GM18951 (cell line): Measurements from ENCODE around the gene KLF16.

Experiments used
- POLR2A ChIP-seq: IDR thresholded peaks from 4 replicates; pipeline ENCODE4 v1.6.1; 2011; ENCODE audit warnings: mild to moderate bottlenecking; ENCODE audit not compliant: insufficient read length, insufficient read depth; ENCODE audit errors: extremely low read depth
- in situ Hi-C: fragments of 300-500 bp; cut with MboI; formaldehyde crosslinking; loops from one replicate; pipeline ENCODE4 v1.12.0; 2022; ENCODE audit warnings: low sequenced_read_pairs, mixed read lengths, inconsistent platforms; ENCODE audit not compliant: unreplicated experiment

KLF16 gene

DNA sequence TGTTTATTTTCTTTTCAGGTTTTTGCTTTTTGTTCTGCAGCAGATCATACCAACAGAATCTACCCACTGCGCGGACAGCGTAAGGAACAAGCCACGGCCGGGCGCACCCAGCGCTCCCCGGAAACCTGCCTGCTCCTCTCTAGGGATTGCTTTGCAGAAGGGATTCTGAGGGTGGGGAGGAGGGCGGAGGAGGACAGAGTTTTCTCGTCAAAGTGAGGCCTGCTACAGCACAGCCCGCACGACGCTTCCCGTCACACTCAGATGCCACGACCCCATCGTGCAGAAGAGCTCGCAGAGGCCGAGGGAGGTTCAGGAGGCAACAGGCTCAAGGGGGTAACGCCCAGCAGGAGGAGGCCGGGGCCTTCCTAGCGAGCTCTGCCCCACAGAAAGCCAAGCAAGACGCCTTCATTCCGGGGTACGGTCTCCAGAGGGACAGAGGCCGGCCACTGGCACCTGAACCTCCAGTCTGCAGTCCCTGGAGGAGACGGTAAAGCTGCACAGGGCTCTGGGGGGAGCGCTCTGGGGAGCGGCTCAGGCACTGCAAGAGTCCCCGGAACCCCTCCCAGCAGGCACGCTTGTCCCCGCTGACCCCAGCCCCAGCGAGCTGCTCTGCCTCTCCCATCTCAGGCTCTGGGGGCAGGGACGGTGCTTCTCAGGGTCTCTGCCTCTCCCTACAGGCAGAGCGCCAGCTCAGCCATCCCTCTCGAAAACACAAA lies 22.0 kb downstream of the KLF16 start:
- no peak for TF ChIP-seq POLR2A
- in situ Hi-C loops: no loop called here

DNA sequence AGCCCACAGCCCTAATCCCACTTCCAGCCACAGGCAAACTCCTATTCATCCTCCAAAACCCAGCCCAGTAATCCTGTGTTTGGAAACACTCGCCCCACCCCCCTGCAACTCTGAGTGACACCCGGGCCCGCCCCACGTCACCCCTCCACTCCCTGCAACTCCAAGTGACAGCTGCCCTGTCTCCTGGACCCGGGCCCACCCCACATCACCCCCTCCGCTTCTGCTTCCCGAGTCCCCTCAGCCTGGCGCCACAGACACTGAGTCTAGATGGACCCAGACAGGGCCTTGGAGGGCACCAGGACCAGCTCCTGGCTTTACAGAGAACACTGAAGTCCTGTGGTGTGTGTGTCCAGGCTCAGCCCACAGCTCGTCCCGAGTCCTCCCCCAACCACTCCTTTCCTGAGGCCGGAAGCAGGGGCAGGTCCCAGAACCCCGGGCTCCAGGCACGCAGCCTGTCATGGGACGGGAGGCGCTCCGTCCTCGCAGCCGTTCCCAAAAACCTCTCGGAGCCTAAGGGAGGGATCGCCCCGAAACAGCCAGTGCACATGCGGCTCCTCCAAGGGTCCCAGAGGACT lies 22.8 kb downstream of the KLF16 start:
- in situ Hi-C loops: no loop called here
- no peak for TF ChIP-seq POLR2A

DNA sequence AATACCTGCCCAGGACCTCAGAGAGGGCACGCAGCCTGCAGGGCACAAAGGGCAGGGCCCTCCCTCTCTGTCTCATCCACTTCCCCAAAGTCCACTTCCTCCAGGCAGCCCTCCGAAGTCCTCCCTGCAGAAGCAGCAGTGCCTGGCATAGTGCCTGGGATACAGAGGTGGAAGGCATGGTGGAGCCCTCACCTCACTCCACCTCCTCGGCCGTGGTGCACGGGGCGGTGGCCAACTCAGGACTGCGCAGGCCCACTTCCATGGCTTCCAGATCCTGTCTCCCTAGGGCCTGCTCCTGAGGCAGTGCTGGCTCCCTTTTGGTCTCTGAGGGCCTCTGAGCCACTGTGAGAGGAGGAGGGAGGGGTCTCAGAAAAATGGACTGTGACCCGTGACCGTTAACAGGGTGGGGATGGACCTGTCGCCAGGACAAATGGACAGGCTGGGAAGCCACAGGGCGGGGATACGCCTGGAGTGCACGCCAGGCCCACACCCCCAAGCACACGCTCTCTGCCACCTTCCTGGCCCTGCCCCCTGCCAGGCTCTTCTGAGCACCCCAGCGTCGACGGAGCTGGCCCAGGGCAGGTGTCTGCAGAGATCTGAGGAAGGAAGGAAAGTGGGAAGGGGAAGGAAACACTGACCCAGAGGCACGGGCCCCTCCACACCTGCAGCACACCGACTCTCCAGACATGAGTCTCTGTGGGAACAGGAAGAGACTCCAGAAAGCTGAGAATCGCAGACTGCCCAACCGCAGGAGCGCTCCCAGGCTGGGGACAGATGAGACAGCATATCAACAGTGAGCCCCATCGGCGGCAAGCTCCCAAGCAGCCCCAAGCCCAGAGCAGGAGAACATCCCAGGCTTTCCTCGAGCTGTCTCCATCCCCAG lies 23.5 kb downstream of the KLF16 start:
- in situ Hi-C loops: no loop called here
- TF ChIP-seq POLR2A: no peak

DNA sequence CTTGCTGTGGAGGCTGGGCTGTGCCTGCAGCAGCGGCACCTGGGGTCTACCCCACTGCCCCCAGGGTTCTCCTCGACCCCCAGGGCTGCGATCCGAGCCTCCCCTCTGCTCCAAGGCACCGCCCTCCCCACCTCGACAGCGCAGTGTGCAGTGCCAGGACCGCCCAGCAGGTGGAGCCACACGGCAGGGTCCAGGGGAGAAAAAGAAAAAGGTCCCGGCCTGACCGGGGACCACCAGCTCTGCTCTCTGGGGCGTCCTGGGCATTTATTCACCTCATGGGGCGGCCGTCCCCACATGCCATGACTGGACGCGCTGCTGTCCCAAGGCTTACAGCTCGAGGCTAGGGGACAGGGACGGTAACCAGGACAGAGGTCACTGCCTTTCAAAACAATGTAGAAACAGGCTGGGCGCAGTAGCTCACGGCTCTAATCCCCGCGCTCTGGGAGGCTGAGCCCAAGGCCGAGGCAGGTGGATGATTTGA lies 25.7 kb downstream of the KLF16 start:
- in situ Hi-C loops: no loop called here
- TF ChIP-seq POLR2A: no peak

DNA sequence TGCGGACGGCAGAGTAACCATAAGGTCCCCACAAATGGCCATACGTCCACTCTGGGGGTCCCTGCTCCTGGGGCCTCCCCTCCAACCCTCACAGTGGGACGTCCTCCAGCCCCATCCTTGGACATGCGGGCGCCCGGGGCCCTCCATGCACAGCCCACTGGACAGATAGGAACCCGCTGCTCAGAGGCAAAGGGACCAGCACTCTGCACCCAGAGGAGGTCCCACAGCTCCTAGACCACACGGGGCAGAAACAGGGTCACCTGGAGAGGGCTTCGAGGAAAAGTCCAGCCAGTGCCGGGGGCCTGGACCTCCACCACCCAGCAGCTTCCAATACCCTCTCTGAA lies 26.2 kb downstream of the KLF16 start:
- in situ Hi-C loops: no loop called here
- no peak for TF ChIP-seq POLR2A

DNA sequence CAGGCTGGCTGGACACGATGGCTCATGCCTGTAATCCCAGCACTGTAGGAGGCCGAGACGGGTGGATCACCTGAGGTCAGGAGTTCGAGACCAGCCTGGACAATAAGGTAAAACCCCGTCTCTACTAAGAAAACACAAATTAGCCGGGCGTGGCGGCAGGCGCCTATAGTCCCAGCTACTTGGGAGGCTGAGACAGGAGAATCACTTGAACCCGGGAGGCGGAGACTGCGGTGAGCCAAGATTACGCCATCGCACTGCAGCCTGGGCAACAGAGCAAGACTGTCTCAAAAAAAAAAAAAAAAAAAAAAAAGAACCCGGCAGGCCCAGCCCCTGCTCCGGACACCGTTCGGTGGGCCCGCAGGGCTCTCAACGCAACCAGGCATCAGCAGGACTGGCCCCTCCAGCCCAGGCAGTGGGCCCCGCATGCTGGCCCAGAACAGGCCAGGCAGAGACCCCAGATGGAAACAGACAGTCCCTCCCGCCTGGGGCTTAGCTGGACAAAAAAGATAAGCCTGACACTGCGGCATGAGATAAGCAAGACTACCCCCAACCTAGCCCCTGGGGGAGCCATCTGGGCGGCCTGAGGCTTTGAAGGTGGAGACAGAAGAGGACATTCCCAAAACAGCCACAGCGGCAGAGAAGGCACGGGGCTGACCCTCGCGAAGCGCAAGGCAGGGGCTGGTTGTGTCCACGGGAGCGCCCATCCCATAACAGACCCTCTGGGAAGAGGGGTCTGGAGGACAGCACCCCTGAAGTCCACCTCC lies 26.7 kb downstream of the KLF16 start:
- in situ Hi-C loops: no loop called here
- TF ChIP-seq POLR2A: no peak

DNA sequence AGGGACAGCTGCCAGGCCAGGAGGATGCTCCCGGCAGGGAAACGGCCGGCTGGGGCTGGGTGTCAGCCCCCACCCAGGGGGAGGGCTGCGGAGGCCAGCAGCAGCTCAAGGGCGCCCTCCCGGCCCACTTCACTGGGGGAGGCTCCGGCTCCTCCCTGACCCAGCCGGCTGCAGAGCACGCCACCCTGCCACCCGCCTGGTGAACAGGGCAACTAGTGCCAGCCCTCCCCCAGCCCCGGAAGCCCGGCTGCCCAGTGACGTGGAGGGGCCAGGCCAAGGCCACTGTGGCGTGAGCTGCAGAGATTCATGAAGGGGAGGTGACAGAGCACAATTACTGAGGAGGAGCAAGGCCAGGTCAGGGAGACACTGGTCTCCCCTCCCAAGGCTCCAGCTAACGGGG lies 29.8 kb downstream of the KLF16 start:
- in situ Hi-C loops: no loop called here
- TF ChIP-seq POLR2A: no peak

DNA sequence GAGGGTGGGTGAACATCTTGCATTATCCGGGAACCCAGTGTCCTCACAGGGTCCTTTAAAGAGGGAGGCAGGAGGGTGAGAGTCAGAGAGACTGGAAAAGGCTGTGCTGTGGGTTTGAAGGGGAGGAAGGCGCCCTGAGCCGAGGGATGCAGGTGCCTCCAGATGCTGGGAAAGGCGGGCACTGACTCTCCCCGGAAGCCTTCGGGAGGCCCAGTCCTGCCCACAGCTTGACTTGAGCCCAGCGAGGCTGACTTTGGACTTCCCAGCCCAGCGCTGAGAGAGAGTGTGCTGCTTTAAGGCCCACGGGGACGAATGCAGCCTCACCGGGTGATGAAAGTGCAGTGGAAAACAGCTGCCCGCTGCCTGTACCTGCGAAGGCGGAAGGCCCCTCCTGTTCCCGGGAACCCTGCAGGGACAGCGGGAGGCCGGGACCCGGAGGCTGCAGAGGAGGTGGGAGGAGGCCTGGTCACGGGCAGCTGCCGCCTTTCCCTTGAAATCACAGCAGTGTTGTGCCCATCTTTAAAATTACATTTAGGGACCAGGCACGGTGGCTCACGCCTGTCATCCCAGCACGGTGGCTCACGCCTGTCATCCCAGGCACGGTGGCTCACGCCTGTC lies 31.2 kb downstream of the KLF16 start:
- in situ Hi-C loops: no loop called here
- no peak for TF ChIP-seq POLR2A

DNA sequence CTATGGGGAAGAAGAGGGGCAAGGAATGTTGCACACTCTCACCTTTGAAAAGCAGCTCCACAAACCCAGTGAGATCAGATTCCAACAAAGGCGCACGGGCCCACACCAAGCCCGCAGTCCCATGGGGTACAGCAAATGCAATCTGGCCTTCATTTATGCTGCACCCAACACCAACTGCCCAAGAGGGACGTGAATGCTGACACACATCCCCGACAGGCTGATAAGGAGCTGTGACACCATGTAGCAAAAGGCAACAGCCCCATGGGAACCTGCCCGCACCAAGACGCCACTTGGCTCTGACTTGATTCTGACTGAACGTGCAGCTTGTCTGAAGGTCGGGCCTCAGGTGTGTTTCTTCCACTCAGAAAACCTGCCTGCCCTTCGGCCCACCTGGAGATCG lies 32.4 kb downstream of the KLF16 start:
- no peak for TF ChIP-seq POLR2A
- in situ Hi-C loops: no loop called here

DNA sequence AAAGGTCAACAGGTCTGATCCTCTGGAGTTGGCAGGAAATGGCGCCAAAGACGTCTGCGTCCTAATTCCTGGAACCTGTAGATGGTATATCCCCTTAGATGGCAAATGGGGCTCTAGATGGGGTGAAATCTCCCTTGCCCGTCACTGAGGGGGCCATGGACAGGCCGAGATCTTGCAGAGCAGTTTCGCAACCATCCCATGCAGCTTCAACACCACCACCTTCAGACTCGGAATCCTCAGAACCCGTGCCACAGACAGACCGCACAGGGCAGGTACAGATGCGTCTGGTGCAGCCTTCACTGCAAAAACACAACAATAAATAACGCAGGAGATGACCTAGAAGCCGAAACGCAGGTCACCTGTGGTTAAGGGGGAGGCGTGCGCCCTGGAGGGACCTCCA lies 32.8 kb downstream of the KLF16 start:
- in situ Hi-C loops: no loop called here
- no peak for TF ChIP-seq POLR2A

DNA sequence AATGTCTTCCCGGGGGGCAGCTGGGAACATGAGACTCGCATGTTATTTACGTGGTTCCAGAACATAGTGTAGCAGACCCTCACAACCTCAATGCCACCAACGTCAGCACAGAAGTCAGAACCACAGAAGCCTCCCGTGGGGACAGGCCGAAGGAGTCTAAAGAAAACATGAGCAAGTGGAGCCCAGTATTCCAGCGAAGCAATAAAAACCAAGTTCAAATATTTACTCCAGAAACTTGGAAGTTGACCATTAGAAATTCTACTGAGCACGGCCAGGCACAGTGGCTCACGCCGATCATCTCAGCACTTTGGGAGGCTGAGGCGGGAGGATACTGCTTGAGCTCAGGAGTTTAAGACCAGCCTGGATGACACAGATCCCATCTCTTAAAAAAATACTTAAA lies 33.4 kb downstream of the KLF16 start:
- in situ Hi-C loops: no loop called here

More for the DNA sequence above, 33.4 kb downstream of the KLF16 start:
- no peak for TF ChIP-seq POLR2A
